Vagina (tissue), 2 donors: Measurements from ENCODE around the gene TMPRSS11A.

ENCODE experiments used
- POLR2A ChIP-seq, 2 donors: fragments of 450-650 bp; IDR thresholded peaks; one replicate each; pipeline ENCODE4 v1.6.1; 2017; ENCODE audit warnings: antibody characterized with exemption in 2 of 2, mild to moderate bottlenecking in 2 of 2, moderate library complexity in 2 of 2
- TF ChIP-seq, protein P1 (sequence below), 3 experiments: fragments of 450-650 bp in 2 of 3; fragments of 200-600 bp in 1 of 3; sonication (generic) in 1 of 3; IDR thresholded peaks; one replicate each; pipeline ENCODE4 v1.5.1; 2017 to 2019; ENCODE audit warnings: antibody characterized with exemption in 3 of 3, mild to moderate bottlenecking in 2 of 3, moderate library complexity in 2 of 3

DNA sequence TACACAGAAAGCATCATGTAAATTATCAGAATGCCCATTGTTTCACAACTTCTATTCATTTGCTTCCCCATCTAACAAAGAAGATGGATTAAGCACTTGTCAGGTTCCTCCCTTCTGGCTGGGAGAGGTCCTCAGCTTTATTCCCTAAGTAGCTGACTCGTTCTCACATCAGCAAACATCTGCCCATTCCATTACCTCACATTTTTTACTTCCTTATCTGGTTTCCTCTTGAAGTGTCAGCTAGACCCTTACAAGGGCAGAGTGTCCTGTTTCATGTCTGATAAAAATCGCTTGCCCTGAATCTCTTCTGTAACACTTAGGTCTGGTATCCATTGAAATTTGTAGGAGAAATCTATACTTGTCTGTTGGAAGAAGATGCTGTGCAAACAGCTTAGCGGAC is 34.7 kb downstream of the TMPRSS11A start:
- TF ChIP-seq POLR2A (IDR thresholded peaks at IDR 0.05): no peak
- TF ChIP-seq, protein P1, sequence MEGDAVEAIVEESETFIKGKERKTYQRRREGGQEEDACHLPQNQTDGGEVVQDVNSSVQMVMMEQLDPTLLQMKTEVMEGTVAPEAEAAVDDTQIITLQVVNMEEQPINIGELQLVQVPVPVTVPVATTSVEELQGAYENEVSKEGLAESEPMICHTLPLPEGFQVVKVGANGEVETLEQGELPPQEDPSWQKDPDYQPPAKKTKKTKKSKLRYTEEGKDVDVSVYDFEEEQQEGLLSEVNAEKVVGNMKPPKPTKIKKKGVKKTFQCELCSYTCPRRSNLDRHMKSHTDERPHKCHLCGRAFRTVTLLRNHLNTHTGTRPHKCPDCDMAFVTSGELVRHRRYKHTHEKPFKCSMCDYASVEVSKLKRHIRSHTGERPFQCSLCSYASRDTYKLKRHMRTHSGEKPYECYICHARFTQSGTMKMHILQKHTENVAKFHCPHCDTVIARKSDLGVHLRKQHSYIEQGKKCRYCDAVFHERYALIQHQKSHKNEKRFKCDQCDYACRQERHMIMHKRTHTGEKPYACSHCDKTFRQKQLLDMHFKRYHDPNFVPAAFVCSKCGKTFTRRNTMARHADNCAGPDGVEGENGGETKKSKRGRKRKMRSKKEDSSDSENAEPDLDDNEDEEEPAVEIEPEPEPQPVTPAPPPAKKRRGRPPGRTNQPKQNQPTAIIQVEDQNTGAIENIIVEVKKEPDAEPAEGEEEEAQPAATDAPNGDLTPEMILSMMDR (IDR thresholded peaks at IDR 0.05): no peak
